ENCODE results near the gene EFNA3.
"Not testable (repeated sequence)": the region's sequence is repeated elsewhere in the genome, so short reads cannot be mapped to it uniquely, and the experiment has no call there.

The EFNA3 gene

DNA sequence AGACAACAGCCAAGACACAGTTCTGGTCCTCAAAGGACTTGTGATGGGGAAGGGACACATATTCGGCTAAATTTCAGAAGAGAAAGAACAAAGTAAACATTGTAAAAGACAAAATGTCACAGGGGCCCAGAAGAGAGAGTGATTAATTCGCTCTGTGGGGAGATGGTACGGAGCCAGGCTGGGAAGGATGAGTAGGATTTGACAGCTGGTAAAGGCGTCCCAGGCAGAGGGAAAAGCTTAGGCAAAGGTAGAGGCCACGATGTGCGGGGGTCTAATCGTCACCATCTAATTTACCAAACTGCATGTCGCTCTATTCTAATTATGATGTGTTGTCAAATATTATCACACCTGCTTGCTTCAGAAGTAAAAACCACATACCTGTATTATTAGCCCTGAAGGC lies 31.7 kb downstream of the EFNA3 start:
- no peak for DNase-seq (ENCODE audit: low spot score)
- H3K27ac ChIP-seq, result no peak overlapping the region
- no peak overlapping the region for H3K4me3 ChIP-seq
- TF ChIP-seq, protein P1, sequence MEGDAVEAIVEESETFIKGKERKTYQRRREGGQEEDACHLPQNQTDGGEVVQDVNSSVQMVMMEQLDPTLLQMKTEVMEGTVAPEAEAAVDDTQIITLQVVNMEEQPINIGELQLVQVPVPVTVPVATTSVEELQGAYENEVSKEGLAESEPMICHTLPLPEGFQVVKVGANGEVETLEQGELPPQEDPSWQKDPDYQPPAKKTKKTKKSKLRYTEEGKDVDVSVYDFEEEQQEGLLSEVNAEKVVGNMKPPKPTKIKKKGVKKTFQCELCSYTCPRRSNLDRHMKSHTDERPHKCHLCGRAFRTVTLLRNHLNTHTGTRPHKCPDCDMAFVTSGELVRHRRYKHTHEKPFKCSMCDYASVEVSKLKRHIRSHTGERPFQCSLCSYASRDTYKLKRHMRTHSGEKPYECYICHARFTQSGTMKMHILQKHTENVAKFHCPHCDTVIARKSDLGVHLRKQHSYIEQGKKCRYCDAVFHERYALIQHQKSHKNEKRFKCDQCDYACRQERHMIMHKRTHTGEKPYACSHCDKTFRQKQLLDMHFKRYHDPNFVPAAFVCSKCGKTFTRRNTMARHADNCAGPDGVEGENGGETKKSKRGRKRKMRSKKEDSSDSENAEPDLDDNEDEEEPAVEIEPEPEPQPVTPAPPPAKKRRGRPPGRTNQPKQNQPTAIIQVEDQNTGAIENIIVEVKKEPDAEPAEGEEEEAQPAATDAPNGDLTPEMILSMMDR (IDR thresholded peaks at IDR 0.05), result no peak

DNA sequence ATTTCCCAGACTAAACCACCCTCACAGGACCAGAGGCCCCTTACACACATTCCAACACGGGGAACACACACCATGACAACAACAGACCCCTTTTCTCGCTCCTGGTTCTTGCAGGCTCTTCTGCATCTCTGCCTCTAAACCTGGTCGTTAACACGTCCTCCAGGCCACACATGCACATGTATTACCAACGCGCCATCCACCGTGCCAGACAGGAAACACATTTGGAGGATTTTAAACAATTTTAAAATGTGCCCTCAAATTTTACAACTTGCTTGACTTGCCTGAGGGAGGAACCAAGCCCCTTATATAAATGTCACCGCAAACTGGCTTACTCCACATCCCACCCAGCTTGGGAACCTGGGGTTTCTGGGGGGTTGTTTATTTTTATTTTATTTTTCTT lies 32.2 kb downstream of the EFNA3 start:
- no peak overlapping the region for H3K4me3 ChIP-seq
- DNase-seq (ENCODE audit: low spot score), result no peak
- no peak overlapping the region for H3K27ac ChIP-seq
- TF ChIP-seq, protein P1 (IDR thresholded peaks at IDR 0.05), result no peak

DNA sequence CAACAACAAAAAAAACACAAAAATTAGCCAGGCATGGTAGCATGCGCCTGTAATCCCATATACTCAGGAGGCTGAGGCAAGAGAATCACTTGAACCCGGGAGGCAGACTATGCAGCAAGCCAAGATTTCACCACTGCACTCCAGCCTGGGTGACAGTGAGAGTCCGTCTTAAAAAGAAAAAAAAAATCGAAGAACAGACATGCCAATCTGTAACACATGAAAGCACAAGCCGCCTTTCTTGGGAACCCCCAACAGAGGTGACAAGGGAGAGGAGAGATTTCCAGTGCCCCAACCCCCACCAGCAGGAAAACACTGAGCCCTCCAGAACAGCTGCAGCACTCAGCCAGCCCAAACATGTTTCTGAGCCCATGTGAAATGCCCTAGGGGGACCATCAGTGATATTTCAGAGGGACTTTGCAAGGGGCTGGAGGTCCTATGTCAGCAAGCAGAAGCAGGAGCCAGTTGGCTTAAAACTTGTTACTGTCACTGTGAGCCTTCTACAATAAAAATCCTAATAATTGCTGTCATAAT lies 34.9 kb downstream of the EFNA3 start:
- Histone ChIP-seq H3K4me3 (no peak overlapping the region), H3K27ac (no peak overlapping the region)
- TF ChIP-seq, protein P1 (IDR thresholded peaks at IDR 0.05), result no peak
- no peak for DNase-seq (ENCODE audit: low spot score)

DNA sequence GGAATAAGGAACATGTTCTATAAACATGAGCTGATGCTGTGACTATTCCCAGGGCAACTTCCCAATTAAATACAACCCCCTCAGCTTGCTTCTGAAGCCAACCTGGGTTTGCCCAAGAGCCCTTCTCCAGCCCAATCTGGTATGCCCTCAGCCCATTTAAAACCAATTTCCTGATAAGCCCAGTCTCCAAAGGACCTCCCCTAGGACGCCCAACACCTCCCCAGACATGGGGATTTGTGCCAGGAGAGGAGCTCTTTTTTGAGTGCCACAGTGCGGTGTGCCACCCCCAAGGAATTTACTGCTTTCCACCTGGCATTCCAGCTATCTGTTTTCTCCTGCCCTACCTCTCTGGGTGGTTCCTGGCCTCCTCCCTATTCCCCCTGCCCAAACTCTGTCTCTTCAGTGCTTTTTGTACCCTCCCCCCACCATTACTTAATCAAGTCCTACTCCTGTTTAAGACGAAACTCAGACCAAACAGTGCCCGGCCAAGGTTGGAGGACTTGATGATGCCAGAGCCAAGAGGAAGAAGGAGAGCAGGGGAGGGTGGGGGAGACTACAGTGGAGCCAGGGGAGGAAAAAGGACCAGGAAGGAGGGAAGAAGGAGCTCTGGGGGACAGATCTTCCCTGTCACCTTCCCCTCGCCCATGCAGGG lies 37.6 kb downstream of the EFNA3 start:
- Histone ChIP-seq H3K4me3 (no peak overlapping the region), H3K27ac (no peak overlapping the region)
- TF ChIP-seq, protein P1 (IDR thresholded peaks at IDR 0.05), result no peak
- DNase-seq (ENCODE audit: low spot score), result no peak

DNA sequence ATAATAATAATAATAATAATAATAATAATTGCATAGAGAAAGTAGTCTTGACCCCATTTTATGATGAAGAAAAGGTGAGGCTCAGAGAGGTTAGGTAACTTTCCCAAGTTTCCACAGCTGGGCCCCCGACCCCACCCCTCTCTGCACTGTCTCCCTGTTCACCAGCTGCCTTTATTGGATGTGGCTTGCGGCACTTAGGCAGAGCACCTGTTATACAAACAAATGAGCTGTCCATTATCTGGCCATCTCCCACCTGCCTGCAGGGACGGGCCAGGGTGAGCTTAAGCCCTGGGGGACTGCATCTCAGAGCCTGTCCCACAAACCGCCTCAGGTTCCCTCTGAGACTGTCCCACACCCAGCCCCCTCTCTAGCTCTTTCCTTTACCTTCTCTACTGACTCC lies 39.0 kb downstream of the EFNA3 start:
- no peak overlapping the region for H3K4me3 ChIP-seq
- no peak for DNase-seq (ENCODE audit: low spot score)
- TF ChIP-seq, protein P1 (IDR thresholded peaks at IDR 0.05), result no peak
- H3K27ac ChIP-seq, result no peak overlapping the region

DNA sequence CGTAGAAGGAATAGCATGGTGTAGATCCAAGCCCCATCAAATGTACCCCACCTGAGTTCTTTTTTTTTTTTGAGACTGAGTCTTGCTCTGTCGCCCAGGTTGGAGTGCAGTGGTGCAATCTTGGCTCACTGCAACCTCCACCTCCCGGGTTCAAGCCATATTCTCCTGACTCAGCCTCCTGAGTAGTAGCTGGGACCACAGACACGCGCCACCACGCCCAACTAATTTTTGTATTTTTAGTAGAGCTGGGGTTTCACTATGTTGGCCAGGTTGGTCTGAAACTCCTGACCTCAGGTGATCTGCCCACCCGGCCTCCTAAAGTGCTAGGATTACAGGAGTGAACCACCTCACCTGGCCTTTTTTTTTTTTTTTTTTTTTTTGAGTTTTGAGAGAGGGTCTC lies 39.5 kb downstream of the EFNA3 start:
- DNase-seq (ENCODE audit: low spot score); H3K4me3 ChIP-seq; H3K27ac ChIP-seq: not testable (repeated sequence)

DNA sequence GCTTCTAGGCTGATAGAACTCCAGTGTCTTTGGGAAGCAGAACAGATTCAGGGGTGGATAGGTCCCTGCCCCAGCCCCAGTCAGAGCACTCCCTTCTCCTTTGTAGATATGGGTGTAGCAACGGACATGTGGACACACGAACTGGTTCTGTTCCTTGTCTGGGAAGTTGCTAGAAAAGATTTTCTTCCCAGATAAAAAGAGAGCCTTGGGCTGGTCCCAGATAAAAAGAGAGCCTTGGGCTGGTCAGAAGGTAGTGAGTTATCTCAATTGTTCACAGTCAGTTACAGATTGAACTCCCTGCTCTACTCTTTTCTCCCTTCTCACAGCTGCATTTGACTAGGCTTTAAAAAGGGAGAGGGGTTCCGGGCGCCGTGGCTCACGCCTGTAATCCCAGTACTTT lies 41.6 kb downstream of the EFNA3 start:
- no peak for DNase-seq (ENCODE audit: low spot score)
- TF ChIP-seq, protein P1 (IDR thresholded peaks at IDR 0.05), result no peak
- H3K27ac ChIP-seq, result no peak overlapping the region

More for the DNA sequence above, 41.6 kb downstream of the EFNA3 start:
- no peak overlapping the region for H3K4me3 ChIP-seq

All from coronary artery (tissue), 2 donors.